ENCODE measurements around the gene NPM1.

The NPM1 gene

DNA sequence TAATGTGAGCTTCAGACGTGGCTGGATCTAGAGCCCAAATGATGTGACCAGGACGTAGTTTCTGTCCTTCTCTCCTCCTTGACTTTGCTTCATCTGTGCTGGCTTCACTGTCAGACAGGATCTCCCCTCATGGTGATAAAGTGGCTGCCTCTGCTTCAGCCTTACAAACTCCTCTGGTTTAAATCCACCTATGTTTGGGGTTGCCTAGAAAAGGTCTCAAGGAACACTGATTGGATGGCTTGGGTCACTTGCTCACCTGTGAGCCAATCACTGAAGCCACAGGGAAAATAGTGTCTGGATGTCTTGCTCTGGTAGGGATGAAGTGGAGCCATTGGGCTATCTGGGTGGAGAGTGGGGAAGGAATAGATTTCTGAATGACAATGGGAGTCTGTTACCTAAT, 67.9 kb downstream of the NPM1 start:
- DNase-seq = no peak

- no peak for DNase-seq
Measured at GRCh38 chr5:171457208-171457981, 69.7 kb downstream of the NPM1 start.

DNA sequence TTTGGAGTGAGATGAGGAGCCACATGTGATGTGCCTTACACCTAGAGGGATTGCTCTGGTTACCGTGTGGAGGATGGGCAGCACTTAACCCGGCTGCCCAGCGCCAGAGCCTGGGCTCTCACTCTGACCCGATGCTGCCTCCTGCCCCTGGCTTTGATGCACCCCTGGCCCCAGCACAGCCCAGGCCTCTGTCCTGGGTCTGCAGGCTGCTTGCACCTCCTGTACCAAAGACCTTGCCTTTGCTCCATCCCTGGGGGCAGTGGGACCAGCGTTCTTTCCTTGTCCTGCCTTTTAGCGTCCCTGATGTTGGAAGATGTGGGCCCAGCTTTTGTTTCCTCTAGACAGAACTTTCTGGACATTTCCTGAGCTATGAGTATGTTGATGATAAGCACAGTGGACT, 72.2 kb downstream of the NPM1 start:
- no peak for DNase-seq
